Mesenchymal stem cell (in vitro differentiated cells and primary cell): ENCODE results near the gene IGF1R.

Experiments
- DNase-seq: peaks from one replicate; pipeline ENCODE4 v3.0.0-alpha.2; 2013
- H2AFZ ChIP-seq: one replicate; pipeline ENCODE4 v1.6.1; 2013; ENCODE audit warnings: low read depth, mild to moderate bottlenecking, control low read depth, inconsistent platforms, low read length, moderate library complexity
- H2AK5ac ChIP-seq: 2 replicates; pipeline ENCODE4 v1.6.1; 2013; ENCODE audit warnings: low read length, moderate library complexity, mild to moderate bottlenecking, inconsistent platforms; ENCODE audit not compliant: severe bottlenecking
- H2BK120ac ChIP-seq: one replicate; pipeline ENCODE4 v1.6.1; 2013; ENCODE audit warnings: low read depth, mild to moderate bottlenecking, inconsistent platforms, low read length, moderate library complexity
- H2BK12ac ChIP-seq, 2 experiments: one replicate each; pipeline ENCODE4 v1.6.1; 2013; ENCODE audit warnings: inconsistent platforms in 2 of 2, low read length in 2 of 2, mild to moderate bottlenecking in 2 of 2, moderate library complexity in 2 of 2, control low read depth in 1 of 2
- H2BK15ac ChIP-seq: one replicate; pipeline ENCODE4 v1.6.1; 2013; ENCODE audit warnings: mild to moderate bottlenecking, low read depth, inconsistent platforms; ENCODE audit not compliant: poor library complexity, severe bottlenecking
- H2BK5ac ChIP-seq: 2 replicates; pipeline ENCODE4 v1.6.1; 2013; ENCODE audit warnings: low read depth, mild to moderate bottlenecking, low read length, control low read depth, inconsistent platforms; ENCODE audit not compliant: poor library complexity, severe bottlenecking
- H3K14ac ChIP-seq, 2 experiments: one replicate each; pipeline ENCODE4 v1.6.1; 2013; ENCODE audit warnings: inconsistent platforms in 2 of 2, low read length in 2 of 2, control low read depth in 1 of 2, mild to moderate bottlenecking in 1 of 2, moderate library complexity in 1 of 2
- H3K18ac ChIP-seq, 2 experiments: one replicate each; pipeline ENCODE4 v1.6.1; 2013; ENCODE audit warnings: inconsistent platforms in 2 of 2, low read length in 2 of 2, control low read depth in 1 of 2, low read depth in 1 of 2, mild to moderate bottlenecking in 1 of 2
- H3K23ac ChIP-seq, 2 experiments: one replicate each; pipeline ENCODE4 v1.6.1; 2013; ENCODE audit warnings: inconsistent platforms in 2 of 2, low read length in 2 of 2, mild to moderate bottlenecking in 2 of 2, moderate library complexity in 2 of 2, control low read depth in 1 of 2
- H3K27ac ChIP-seq: 2 replicates; pipeline ENCODE4 v1.5.1; 2013; ENCODE audit warnings: mild to moderate bottlenecking, moderate library complexity, low read length, control low read depth, inconsistent platforms; ENCODE audit not compliant: poor library complexity, severe bottlenecking
- H3K27me3 ChIP-seq, 2 experiments: 2 replicates each; pipeline versions ENCODE4 v1.6.1 to v1.7.0; 2013; ENCODE audit warnings: low read length in 2 of 2, mild to moderate bottlenecking in 2 of 2, moderate library complexity in 2 of 2, control low read depth in 1 of 2, inconsistent platforms in 1 of 2; ENCODE audit not compliant: control insufficient read depth in 1 of 2, insufficient read depth in 1 of 2
- H3K36me3 ChIP-seq, 2 experiments: 2 replicates each; pipeline versions ENCODE4 v1.6.1 to v1.7.0; 2013; ENCODE audit warnings: low read length in 2 of 2, control low read depth in 1 of 2, inconsistent platforms in 1 of 2, low read depth in 1 of 2, mild to moderate bottlenecking in 1 of 2; ENCODE audit not compliant: insufficient read depth in 2 of 2, control insufficient read depth in 1 of 2
- H3K4ac ChIP-seq, 2 experiments: one replicate each; pipeline ENCODE4 v1.6.1; 2013; ENCODE audit warnings: inconsistent platforms in 2 of 2, low read length in 2 of 2, mild to moderate bottlenecking in 2 of 2, moderate library complexity in 2 of 2, control low read depth in 1 of 2, low read depth in 1 of 2
- H3K4me1 ChIP-seq: 2 replicates; pipeline ENCODE4 v1.6.1; 2013; ENCODE audit warnings: low read depth, low read length, control low read depth; ENCODE audit not compliant: control insufficient read depth, insufficient read depth
- H3K4me2 ChIP-seq: 2 replicates; pipeline ENCODE4 v1.6.1; 2013; ENCODE audit warnings: low read length, mild to moderate bottlenecking, inconsistent platforms; ENCODE audit not compliant: poor library complexity, severe bottlenecking
- H3K4me3 ChIP-seq, 2 experiments: 2 replicates each; pipeline versions ENCODE4 v1.5.1 to v1.7.0; 2013; ENCODE audit warnings: low read length in 2 of 2, mild to moderate bottlenecking in 2 of 2, control low read depth in 1 of 2, low read depth in 1 of 2; ENCODE audit not compliant: insufficient read depth in 1 of 2
- H3K79me1 ChIP-seq: replicated peaks from 2 replicates; pipeline ENCODE4 v1.6.1; 2013; ENCODE audit warnings: mild to moderate bottlenecking, control low read depth, low read length, inconsistent platforms; ENCODE audit not compliant: poor library complexity, severe bottlenecking
- H3K9ac ChIP-seq: 2 replicates; pipeline ENCODE4 v1.7.0; 2013; ENCODE audit warnings: mild to moderate bottlenecking, low read length, moderate library complexity
- H3K9me3 ChIP-seq: 2 replicates; pipeline ENCODE4 v1.7.0; 2013; ENCODE audit warnings: mild to moderate bottlenecking, low read length; ENCODE audit not compliant: control insufficient read depth
- H4K8ac ChIP-seq: one replicate; pipeline ENCODE4 v1.6.1; 2013; ENCODE audit warnings: inconsistent platforms, mild to moderate bottlenecking, low read length, moderate library complexity
- H4K91ac ChIP-seq: one replicate; pipeline ENCODE4 v1.6.1; 2013; ENCODE audit warnings: mild to moderate bottlenecking, low read length, inconsistent platforms
- WGBS: methylation state at CpG from one replicate; pipeline ENCODE4 v1.1.7; 2013; ENCODE audit warnings: mixed read lengths; 5-methylcytosine and 5-hydroxymethylcytosine counted together

IGF1R gene

GRCh38 chr15:98917417-98917816 lies 269.1 kb downstream of the IGF1R start:
- H4K91ac ChIP-seq, result no peak overlapping the region

GRCh38 chr15:98920091-98920880 lies 271.9 kb downstream of the IGF1R start:
- peaks cover 42% of the 10 kb centered on the region for H3K79me1 ChIP-seq

More at GRCh38 chr15:98917417-98917816, 269.1 kb downstream of the IGF1R start:
- Histone ChIP-seq H4K8ac (no peak overlapping the region), H2AFZ (no peak overlapping the region), H2BK120ac (no peak overlapping the region), H2BK15ac (no peak overlapping the region), H3K18ac (no peak overlapping the region), H3K9me3 (no peaks in the 10 kb centered on the region), H3K23ac (no peak overlapping the region), H2AK5ac (no peak overlapping the region), H3K27ac (no peak overlapping the region), H3K4ac (no peak overlapping the region), H3K4me3 (no peak overlapping the region), H2BK12ac (no peak overlapping the region), H3K4me1 (peaks cover 3% of the 10 kb centered on the region), H3K9ac (no peak overlapping the region), H3K4me2 (no peak overlapping the region), H3K79me1 (peaks cover 33% of the 10 kb centered on the region), H3K14ac (no peak overlapping the region), H2BK5ac (no peak overlapping the region), H3K36me3 (peaks cover 57 to 80% of the 10 kb centered on the region in 2 experiments), H3K27me3 (no peaks in the 10 kb centered on the region)
- WGBS, result 100% methylated on average over 3 of the region's 3 CpGs
- no peak for DNase-seq

GRCh38 chr15:98923171-98923570 lies 274.8 kb downstream of the IGF1R start:
- no peak overlapping the region for H3K14ac ChIP-seq
- H3K18ac ChIP-seq, result no peak overlapping the region
- no peak overlapping the region for H4K91ac ChIP-seq
- WGBS, result 66% methylated on average over 12 of the region's 12 CpGs
- no peak overlapping the region for H3K27ac ChIP-seq
- H2BK120ac ChIP-seq, result no peak overlapping the region
- H3K23ac ChIP-seq, result no peak overlapping the region
- H3K4me2 ChIP-seq, result no peak overlapping the region
- peaks cover 62 to 69% of the 10 kb centered on the region in 2 experiments for H3K36me3 ChIP-seq
- H2BK12ac ChIP-seq, result no peak overlapping the region
- H3K27me3 ChIP-seq, result no peaks in the 10 kb centered on the region
- H3K9ac ChIP-seq, result no peak overlapping the region
- no peak overlapping the region for H3K4ac ChIP-seq
- H3K4me3 ChIP-seq, result no peak overlapping the region
- no peak overlapping the region for H4K8ac ChIP-seq
- H2AFZ ChIP-seq, result no peak overlapping the region
- H3K9me3 ChIP-seq, result no peaks in the 10 kb centered on the region
- no peak overlapping the region for H2BK5ac ChIP-seq
- DNase-seq, result no peak
- peaks cover 37% of the 10 kb centered on the region for H3K79me1 ChIP-seq
- H2BK15ac ChIP-seq, result no peak overlapping the region
- no peak overlapping the region for H2AK5ac ChIP-seq
- H3K4me1 ChIP-seq, result peaks cover 2% of the 10 kb centered on the region

More at GRCh38 chr15:98920091-98920880, 271.9 kb downstream of the IGF1R start:
- H4K8ac ChIP-seq, result no peak overlapping the region
- no peak overlapping the region for H3K9ac ChIP-seq
- no peak overlapping the region for H2AFZ ChIP-seq
- H3K4me1 ChIP-seq, result peaks cover 2% of the 10 kb centered on the region
- no peak overlapping the region for H3K4me2 ChIP-seq
- no peak for DNase-seq
- no peak overlapping the region for H3K14ac ChIP-seq
- H3K27ac ChIP-seq, result no peak overlapping the region
- H2AK5ac ChIP-seq, result no peak overlapping the region
- no peaks in the 10 kb centered on the region for H3K27me3 ChIP-seq
- no peak overlapping the region for H3K4me3 ChIP-seq
- H3K9me3 ChIP-seq, result no peaks in the 10 kb centered on the region
- no peak overlapping the region for H4K91ac ChIP-seq
- no peak overlapping the region for H2BK5ac ChIP-seq
- H3K23ac ChIP-seq, result no peak overlapping the region
- H2BK120ac ChIP-seq, result no peak overlapping the region
- H3K4ac ChIP-seq, result no peak overlapping the region
- H2BK15ac ChIP-seq, result no peak overlapping the region
- no peak overlapping the region for H2BK12ac ChIP-seq
- H3K36me3 ChIP-seq, result peaks cover 73 to 80% of the 10 kb centered on the region in 2 experiments
- WGBS, result 85% methylated on average over 9 of the region's 10 CpGs
- H3K18ac ChIP-seq, result no peak overlapping the region

- H2BK12ac ChIP-seq, result no peak overlapping the region
- H4K8ac ChIP-seq, result no peak overlapping the region
- H2BK120ac ChIP-seq, result no peak overlapping the region
- no peak overlapping the region for H2AK5ac ChIP-seq
- no peak overlapping the region for H2BK5ac ChIP-seq
- no peak overlapping the region for H3K4me3 ChIP-seq
- H3K4ac ChIP-seq, result no peak overlapping the region
- no peak for DNase-seq
- no peak overlapping the region for H4K91ac ChIP-seq
- no peak overlapping the region for H3K4me2 ChIP-seq
- no peak overlapping the region for H2AFZ ChIP-seq
- no peak overlapping the region for H3K18ac ChIP-seq
- H3K9me3 ChIP-seq, result no peaks in the 10 kb centered on the region
- no peak overlapping the region for H3K14ac ChIP-seq
- no peak overlapping the region for H3K27ac ChIP-seq
- no peaks in the 10 kb centered on the region for H3K27me3 ChIP-seq
- H2BK15ac ChIP-seq, result no peak overlapping the region
- peak overlapping the region in 1 of 2 experiments; percentile 35 for H3K23ac ChIP-seq
- peaks cover 61 to 71% of the 10 kb centered on the region in 2 experiments for H3K36me3 ChIP-seq
- H3K79me1 ChIP-seq, result peaks cover 37% of the 10 kb centered on the region
- 98% methylated on average over 7 of the region's 10 CpGs for WGBS
- H3K4me1 ChIP-seq, result peaks cover 2% of the 10 kb centered on the region
- no peak overlapping the region for H3K9ac ChIP-seq
Measured at GRCh38 chr15:98923579-98923978, 275.2 kb downstream of the IGF1R start.
